ENCODE data around the gene CDK16.

The CDK16 gene

DNA sequence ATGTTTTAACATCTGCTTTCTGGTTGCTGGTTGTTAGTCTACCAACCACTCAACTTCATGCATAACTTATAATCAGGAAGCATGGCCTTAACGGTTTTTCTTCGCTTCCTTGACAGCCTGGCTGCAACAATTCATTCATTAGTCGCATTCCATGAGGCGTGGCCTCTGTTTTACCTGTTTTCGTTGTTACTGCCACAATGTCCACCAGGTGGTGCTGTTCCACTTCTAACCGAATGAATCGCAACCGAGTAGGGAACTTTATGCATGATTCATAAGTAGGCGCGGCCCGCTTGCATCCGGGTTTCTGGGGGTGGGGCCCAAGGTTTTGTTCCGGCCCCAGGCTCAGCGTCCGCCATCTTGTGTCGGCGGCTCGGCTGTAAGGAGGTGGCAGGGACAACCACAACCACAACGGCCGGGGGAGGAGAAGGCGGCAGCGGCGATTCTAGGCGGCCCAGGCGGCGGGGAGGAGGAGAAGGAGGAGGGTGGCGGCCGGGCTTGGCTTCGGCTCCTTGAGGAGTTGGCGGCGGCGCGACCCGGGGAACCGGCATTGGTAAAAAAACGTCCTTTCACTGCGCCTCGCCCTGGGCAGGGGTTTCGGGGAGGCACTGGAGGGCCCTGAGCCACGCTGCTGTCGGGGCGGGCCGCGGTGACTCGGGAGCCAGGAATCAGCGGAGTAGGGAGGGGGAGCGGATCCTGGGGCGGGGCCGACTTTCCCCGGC is 24.8 kb upstream of the CDK16 start, which contains the start of gene UBA1:
UBA1 (plus strand) TSS at position 355 of the 719 bp plus-strand sequence. CDS start 4,974 bp downstream, outside the sequence.
- DNase-seq (ENCODE audit: insufficient read length, low spot score) (peak; percentile 33), FAIRE-seq (no peak)
- peak; percentile 76 for TF ChIP-seq POLR2A (IDR thresholded peaks at IDR 0.05; ENCODE audit: low read depth, low read length)

DNA sequence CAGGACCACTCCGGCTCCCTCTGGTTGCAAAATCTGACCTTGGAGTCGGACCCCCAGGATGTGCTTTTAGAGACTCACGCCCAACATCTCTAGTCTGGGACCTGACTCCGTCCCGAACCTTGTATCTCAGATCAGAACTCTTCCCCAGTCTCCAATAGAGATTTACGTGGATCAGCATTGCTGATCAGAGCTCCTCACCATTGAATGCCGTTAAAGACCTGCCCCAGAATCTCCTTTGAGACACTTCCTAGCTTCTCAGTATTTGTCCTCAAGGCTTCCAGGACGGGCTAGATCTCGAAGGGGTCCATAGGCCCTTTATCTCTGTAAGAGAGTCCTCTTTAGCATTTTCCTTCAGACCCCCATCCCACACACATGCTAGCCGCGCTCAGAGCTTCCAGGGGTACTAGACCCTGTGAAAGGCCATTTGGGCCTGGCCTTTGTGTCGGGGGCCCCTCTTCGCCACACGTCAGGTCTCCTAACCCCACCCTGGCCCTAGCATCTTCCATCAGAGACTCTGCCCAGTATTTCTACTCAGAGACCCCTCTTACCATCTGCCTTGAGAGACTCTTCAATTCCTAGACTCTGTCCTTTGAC is 24.2 kb upstream of the CDK16 start:
- no peak for TF ChIP-seq POLR2A (IDR thresholded peaks at IDR 0.05; ENCODE audit: low read depth, low read length)
- no peak for FAIRE-seq
- DNase-seq (ENCODE audit: insufficient read length, low spot score): no peak

DNA sequence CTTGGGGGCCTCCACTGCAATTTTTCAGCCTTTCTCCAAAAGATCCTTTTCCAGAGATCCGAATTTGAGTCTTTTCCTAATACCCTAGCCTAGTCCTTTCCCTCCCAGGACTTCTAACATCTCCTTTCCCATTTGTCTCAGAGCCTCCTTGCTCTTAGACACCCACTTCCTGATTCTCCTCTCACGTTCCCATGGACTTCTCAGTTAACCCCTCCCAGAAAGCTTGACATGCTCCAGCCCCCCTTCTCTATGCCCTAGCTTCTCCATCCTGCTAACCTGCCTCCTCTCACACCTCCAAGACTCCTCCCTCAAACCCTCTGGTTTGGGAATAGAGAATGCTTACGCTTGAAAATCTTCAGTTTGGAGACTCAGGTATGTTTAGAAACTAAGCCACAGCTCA is 22.4 kb upstream of the CDK16 start:
- FAIRE-seq: no peak
- TF ChIP-seq POLR2A (IDR thresholded peaks at IDR 0.05; ENCODE audit: low read depth, low read length): no peak
- no peak for DNase-seq (ENCODE audit: insufficient read length, low spot score)

DNA sequence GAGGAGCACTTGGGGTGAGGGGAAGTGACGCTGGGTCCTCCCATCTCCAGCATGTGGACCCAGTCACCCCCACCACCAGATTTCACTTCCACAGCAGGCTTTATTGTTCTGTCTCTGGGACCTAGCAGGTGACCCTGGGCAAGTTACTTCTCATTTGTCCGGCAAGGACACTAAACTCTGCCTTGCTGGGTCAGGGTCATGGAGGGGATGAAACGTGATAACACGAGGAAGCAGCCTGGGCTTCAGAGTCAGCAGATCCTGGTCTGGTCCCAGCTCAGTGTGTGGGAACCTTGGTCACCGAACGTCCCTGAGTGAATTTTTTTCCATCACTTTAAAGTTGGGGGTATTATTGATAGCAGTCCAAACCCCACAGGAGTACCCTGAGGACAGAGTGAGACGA is 21.0 kb upstream of the CDK16 start:
- no peak for DNase-seq (ENCODE audit: insufficient read length, low spot score)
- no peak for TF ChIP-seq POLR2A (IDR thresholded peaks at IDR 0.05; ENCODE audit: low read depth, low read length)
- no peak for FAIRE-seq

DNA sequence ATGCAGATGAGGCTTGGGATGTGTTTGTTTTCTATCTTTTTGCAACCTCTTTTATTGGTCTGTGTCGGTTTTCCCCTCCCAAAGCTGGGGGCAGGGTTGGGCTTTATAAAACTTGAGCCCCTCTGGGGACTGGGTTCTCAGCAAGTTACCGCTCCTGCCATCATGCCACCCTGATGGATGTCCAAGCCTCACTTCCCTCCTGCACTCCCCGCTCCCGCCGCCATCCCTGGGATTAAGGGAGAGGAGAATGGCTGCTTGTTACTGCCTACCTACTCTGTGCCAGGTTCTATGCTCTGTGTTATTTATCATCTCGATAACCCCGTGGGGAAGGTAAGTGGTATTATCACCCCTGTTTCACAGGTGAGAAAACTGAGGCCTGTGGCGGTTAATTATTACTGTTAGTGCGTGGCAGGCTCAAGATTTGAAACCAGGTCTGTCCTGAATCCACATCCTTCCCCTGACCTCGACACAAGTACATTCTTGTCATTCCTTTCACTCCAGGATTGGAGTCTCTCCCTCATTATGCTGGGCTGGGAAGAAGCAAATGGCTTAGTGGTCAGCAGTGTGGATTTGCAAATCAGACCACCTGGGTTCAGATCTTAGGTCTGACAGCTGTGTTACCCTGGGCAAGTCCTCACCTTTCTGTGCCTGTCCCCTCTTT is 20.3 kb upstream of the CDK16 start:
- no peak for FAIRE-seq
- no peak for DNase-seq (ENCODE audit: insufficient read length, low spot score)
- no peak for TF ChIP-seq POLR2A (IDR thresholded peaks at IDR 0.05; ENCODE audit: low read depth, low read length)

DNA sequence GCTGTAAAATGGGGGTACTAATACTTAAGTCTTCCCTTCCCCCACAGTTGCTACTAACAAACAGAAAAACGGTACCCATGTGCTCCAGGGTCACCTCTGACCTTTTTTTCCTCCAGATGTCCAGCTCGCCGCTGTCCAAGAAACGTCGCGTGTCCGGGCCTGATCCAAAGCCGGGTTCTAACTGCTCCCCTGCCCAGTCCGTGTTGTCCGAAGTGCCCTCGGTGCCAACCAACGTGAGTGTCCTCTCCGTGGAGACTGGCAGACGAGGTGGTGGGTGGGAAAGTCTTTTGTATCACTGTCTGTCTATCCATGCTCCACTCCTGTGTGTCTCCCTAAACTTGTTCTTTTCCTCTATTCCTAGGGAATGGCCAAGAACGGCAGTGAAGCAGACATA is 19.8 kb upstream of the CDK16 start:
- no peak for DNase-seq (ENCODE audit: insufficient read length, low spot score)
- TF ChIP-seq POLR2A (IDR thresholded peaks at IDR 0.05; ENCODE audit: low read depth, low read length): no peak
- FAIRE-seq: no peak

DNA sequence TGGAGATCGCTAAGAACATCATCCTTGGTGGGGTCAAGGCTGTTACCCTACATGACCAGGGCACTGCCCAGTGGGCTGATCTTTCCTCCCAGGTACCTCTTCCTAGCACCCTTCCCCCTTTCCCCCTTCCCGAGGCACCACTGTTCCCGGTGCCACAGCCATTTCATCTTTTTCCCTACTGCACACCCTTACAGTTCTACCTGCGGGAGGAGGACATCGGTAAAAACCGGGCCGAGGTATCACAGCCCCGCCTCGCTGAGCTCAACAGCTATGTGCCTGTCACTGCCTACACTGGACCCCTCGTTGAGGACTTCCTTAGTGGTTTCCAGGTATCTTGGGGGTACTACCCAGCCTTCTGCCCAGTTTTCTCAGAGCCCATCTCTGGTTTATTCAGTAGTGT is 19.2 kb upstream of the CDK16 start:
- TF ChIP-seq POLR2A (IDR thresholded peaks at IDR 0.05; ENCODE audit: low read depth, low read length): no peak
- DNase-seq (ENCODE audit: insufficient read length, low spot score) (no peak), FAIRE-seq (no peak)

DNA sequence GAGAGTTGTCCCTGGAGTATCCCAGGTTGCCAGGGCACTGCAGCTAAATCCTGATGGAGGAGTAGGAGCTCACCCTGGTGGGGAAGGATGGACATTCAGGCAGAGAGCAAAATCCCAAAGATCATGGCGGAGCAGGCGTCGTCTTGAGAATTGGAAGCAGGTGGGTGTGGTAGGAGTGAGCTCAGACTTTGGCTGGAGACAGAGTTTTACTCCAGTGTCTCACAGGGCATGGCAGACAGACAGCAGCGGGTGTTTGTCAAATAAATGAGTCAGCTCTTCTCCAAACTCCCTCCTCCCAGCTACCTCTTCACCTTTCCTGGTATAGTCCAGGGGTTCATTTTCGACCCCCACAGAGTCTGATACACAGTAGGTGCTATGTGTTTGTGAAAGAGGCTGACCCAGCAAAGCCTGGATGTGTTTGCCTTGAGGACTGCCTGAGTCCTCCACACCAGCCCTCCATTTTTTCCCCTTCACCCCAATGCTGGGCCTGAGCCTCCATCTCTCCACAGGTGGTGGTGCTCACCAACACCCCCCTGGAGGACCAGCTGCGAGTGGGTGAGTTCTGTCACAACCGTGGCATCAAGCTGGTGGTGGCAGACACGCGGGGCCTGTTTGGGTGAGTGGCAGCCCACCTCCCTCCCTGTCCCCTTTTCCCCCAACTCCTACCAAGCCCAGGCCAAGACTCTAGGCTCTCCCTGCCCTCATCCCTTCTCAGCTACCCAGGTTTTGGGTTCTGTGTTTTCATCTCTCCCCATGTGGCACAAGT is 17.9 kb upstream of the CDK16 start:
- FAIRE-seq (no peak), DNase-seq (ENCODE audit: insufficient read length, low spot score) (no peak)
- no peak for TF ChIP-seq POLR2A (IDR thresholded peaks at IDR 0.05; ENCODE audit: low read depth, low read length)

DNA sequence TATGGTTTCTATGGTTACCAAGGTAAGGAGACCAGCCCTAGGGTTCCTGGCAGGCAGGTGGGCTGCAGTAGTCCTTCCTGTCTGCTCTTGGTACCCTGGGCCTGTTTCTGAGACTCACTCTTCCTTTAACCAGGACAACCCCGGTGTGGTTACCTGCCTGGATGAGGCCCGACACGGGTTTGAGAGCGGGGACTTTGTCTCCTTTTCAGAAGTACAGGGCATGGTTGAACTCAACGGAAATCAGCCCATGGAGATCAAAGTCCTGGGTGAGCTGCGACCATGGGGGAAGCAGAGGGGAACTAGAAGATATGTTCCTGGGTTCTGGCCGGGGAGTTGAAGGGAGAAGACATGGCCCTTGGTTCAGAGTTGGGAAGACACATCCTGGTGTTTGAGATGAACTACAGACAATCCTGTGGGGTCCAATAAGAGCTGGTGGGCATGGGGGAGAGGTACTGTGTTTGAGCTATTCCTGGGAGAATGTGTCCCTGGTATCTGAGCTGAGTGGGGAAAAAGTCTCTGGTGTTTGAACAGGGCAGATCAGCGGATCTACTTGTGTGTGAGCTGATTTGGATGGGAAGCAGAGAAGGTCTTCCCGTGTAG is 17.0 kb upstream of the CDK16 start:
- no peak for TF ChIP-seq POLR2A (IDR thresholded peaks at IDR 0.05; ENCODE audit: low read depth, low read length)
- FAIRE-seq: no peak
- no peak for DNase-seq (ENCODE audit: insufficient read length, low spot score)

DNA sequence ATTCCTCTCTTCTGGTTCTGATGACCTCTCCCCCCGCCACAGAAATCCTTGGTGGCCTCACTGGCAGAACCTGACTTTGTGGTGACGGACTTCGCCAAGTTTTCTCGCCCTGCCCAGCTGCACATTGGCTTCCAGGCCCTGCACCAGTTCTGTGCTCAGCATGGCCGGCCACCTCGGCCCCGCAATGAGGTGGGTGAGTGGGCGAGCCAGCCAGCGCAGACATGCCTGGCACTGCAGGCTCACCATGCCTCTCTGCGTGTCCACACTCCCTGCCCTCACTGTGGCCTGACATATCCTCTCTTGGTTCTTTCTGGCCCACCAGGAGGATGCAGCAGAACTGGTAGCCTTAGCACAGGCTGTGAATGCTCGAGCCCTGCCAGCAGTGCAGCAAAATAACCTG is 16.2 kb upstream of the CDK16 start:
- FAIRE-seq (no peak), DNase-seq (ENCODE audit: insufficient read length, low spot score) (no peak)
- TF ChIP-seq POLR2A (IDR thresholded peaks at IDR 0.05; ENCODE audit: low read depth, low read length): no peak

DNA sequence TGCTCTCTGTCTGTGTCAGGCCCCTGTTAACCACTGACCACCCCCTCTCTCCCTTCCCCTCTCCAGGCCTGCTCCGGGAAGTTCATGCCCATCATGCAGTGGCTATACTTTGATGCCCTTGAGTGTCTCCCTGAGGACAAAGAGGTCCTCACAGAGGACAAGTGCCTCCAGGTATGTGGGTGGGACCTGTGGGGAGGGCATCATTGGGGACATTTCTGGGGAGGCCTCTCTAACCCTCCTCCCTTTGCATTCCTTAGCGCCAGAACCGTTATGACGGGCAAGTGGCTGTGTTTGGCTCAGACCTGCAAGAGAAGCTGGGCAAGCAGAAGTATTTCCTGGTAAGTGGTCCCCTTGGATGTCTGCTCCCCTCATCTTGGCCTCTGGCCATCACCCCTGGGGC is 15.6 kb upstream of the CDK16 start:
- no peak for FAIRE-seq

DNA sequence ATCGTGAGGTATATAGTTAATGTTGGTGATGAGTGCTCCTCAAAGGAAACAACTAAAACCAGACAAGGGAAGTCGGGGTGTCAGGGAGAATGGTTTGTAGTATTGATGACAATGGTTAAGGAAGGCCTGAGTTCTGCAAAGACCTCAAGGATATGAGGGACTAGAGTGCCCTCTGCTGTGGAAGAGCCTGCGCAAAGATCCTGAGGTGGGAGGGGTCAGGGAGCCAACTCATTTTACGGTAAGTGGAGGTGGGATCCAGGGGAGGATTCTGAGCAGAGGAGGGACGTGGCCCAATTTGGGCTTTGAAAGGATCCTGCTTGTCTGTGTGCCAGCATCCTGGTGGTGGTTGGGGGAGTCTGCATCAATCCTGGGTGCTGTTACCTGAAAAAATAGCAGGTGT is 13.5 kb upstream of the CDK16 start:
- no peak for TF ChIP-seq POLR2A (IDR thresholded peaks at IDR 0.05; ENCODE audit: low read depth, low read length)
- no peak for DNase-seq (ENCODE audit: insufficient read length, low spot score)
- no peak for FAIRE-seq

More for the DNA sequence above, 15.6 kb upstream of the CDK16 start:
- no peak for TF ChIP-seq POLR2A (IDR thresholded peaks at IDR 0.05; ENCODE audit: low read depth, low read length)
- DNase-seq (ENCODE audit: insufficient read length, low spot score): no peak

DNA sequence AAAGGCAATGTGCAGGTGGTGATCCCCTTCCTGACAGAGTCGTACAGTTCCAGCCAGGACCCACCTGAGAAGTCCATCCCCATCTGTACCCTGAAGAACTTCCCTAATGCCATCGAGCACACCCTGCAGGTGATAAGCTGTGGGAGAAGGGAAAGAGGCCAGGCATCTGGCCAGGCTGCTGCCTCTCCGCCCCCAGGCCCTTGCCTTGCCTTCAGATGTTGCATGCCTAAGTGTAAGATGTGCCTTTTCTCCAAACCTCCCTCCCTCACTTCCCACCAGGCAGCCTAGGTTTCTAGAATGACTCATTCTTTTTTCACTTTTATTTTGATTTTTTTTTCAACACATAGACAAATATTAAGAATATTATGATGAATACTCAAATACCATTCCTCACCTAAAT is 12.2 kb upstream of the CDK16 start:
- DNase-seq (ENCODE audit: insufficient read length, low spot score) (no peak), FAIRE-seq (no peak)
- TF ChIP-seq POLR2A (IDR thresholded peaks at IDR 0.05; ENCODE audit: low read depth, low read length): no peak

DNA sequence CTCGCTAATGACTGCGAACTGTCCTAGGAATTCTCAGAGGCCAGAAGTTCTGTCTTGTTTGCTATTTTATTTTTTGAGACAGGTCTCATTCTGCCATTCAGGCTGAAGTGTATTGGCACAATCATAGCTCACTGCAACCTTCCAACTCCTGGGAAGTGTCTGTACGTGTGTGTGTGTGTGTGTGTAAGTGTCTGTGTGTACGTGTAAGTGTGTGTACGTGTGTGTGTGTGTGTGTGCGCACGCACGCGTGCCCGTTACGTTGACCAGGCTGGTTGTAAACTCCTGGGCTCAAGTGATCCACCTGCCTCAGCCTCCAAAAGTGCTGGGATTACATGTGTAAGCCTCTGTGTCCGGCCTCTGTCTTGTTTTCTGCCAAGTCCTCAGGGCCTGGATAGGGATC is 10.4 kb upstream of the CDK16 start:
- FAIRE-seq (no peak), DNase-seq (ENCODE audit: insufficient read length, low spot score) (no peak)
- no peak for TF ChIP-seq POLR2A (IDR thresholded peaks at IDR 0.05; ENCODE audit: low read depth, low read length)

All from H54 (cell line).